Measurements from ENCODE around the gene MYO1E.

DNA sequence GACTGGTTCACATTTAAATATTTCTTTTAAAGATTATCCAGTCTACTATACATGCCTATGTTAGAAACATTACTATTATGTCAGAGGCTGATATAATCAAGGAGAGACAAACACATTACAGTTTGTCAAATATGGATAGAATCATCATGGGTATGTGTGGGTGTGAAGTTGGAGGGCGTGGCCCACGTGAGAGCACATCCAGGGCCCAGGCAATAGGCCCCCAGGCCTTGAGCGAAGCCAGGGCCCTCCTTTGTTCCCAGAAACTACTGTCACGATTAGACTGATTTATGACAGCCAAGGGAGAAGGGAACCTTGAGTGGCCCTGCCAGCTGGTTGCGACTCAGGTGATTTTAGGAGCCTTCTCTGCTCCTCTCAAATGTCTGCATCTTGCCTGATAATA lies 193.0 kb downstream of the MYO1E start:
- TF ChIP-seq, protein P1, sequence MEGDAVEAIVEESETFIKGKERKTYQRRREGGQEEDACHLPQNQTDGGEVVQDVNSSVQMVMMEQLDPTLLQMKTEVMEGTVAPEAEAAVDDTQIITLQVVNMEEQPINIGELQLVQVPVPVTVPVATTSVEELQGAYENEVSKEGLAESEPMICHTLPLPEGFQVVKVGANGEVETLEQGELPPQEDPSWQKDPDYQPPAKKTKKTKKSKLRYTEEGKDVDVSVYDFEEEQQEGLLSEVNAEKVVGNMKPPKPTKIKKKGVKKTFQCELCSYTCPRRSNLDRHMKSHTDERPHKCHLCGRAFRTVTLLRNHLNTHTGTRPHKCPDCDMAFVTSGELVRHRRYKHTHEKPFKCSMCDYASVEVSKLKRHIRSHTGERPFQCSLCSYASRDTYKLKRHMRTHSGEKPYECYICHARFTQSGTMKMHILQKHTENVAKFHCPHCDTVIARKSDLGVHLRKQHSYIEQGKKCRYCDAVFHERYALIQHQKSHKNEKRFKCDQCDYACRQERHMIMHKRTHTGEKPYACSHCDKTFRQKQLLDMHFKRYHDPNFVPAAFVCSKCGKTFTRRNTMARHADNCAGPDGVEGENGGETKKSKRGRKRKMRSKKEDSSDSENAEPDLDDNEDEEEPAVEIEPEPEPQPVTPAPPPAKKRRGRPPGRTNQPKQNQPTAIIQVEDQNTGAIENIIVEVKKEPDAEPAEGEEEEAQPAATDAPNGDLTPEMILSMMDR (IDR thresholded peaks at IDR 0.05; ENCODE audit: low read depth, low read length, poor library complexity, severe bottlenecking), result no peak
- no peak for TF ChIP-seq EZH2phosphoT487 (IDR thresholded peaks at IDR 0.05; ENCODE audit: borderline replicate concordance, low read length)
